ENCODE results near the gene DNAH3. TPM values are rescaled to one million over a fixed set of nuclear protein-coding genes. Genes with fewer than 3 reads are reported as not detected.

DNAH3 gene
- total RNA-seq, 1 donor, result not detected

GRCh38 chr16:20925751-20926150 is 224.9 kb downstream of the DNAH3 start:
- H4K20me1 ChIP-seq (ENCODE audit: insufficient read depth, low read length), result no peaks in the 10 kb centered on the region
- no peak for DNase-seq (ENCODE audit: insufficient read length, low spot score, missing footprints)
- peaks cover 3% of the 10 kb centered on the region for H3K36me3 ChIP-seq (ENCODE audit: insufficient read depth, low read length)
- no peaks in the 10 kb centered on the region for H3K27me3 ChIP-seq (ENCODE audit: insufficient read depth, low read length)
- H3K4me1 ChIP-seq (ENCODE audit: insufficient read depth, low read length), result no peaks in the 10 kb centered on the region
- H3K4me3 ChIP-seq (ENCODE audit: insufficient read depth, low read length), result no peak overlapping the region
- no peaks in the 10 kb centered on the region for H3K9me3 ChIP-seq (ENCODE audit: low read depth, low read length)
- H2AFZ ChIP-seq (ENCODE audit: low read length), result no peak overlapping the region
- no peak overlapping the region for H3K4me2 ChIP-seq (ENCODE audit: insufficient read depth, low read length)
- no peak overlapping the region for H3K27ac ChIP-seq (ENCODE audit: low read depth, low read length)
- TF ChIP-seq, protein P1, sequence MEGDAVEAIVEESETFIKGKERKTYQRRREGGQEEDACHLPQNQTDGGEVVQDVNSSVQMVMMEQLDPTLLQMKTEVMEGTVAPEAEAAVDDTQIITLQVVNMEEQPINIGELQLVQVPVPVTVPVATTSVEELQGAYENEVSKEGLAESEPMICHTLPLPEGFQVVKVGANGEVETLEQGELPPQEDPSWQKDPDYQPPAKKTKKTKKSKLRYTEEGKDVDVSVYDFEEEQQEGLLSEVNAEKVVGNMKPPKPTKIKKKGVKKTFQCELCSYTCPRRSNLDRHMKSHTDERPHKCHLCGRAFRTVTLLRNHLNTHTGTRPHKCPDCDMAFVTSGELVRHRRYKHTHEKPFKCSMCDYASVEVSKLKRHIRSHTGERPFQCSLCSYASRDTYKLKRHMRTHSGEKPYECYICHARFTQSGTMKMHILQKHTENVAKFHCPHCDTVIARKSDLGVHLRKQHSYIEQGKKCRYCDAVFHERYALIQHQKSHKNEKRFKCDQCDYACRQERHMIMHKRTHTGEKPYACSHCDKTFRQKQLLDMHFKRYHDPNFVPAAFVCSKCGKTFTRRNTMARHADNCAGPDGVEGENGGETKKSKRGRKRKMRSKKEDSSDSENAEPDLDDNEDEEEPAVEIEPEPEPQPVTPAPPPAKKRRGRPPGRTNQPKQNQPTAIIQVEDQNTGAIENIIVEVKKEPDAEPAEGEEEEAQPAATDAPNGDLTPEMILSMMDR (IDR thresholded peaks at IDR 0.05; ENCODE audit: extremely low read depth, low read depth, low read length), result no peak
- no peaks in the 10 kb centered on the region for H3K79me2 ChIP-seq (ENCODE audit: insufficient read depth, low read length)

- peaks cover 4% of the 10 kb centered on the region for H3K4me1 ChIP-seq (ENCODE audit: insufficient read depth, low read length)
- H4K20me1 ChIP-seq (ENCODE audit: insufficient read depth, low read length), result no peaks in the 10 kb centered on the region
- H3K27me3 ChIP-seq (ENCODE audit: insufficient read depth, low read length), result no peaks in the 10 kb centered on the region
- H3K9me3 ChIP-seq (ENCODE audit: low read depth, low read length), result no peaks in the 10 kb centered on the region
- TF ChIP-seq, protein P1 (IDR thresholded peaks at IDR 0.05; ENCODE audit: extremely low read depth, low read depth, low read length), result no peak
- no peak overlapping the region for H3K4me3 ChIP-seq (ENCODE audit: insufficient read depth, low read length)
- no peak overlapping the region for H3K27ac ChIP-seq (ENCODE audit: low read depth, low read length)
- H3K36me3 ChIP-seq (ENCODE audit: insufficient read depth, low read length), result peaks cover 3% of the 10 kb centered on the region
- no peak overlapping the region for H3K4me2 ChIP-seq (ENCODE audit: insufficient read depth, low read length)
- no peak overlapping the region for H2AFZ ChIP-seq (ENCODE audit: low read length)
- no peak for DNase-seq (ENCODE audit: insufficient read length, low spot score, missing footprints)
- H3K79me2 ChIP-seq (ENCODE audit: insufficient read depth, low read length), result no peaks in the 10 kb centered on the region
Measured at GRCh38 chr16:20923876-20924275, 226.8 kb downstream of the DNAH3 start.

GRCh38 chr16:20920799-20921198 is 229.8 kb downstream of the DNAH3 start:
- Histone ChIP-seq H2AFZ (ENCODE audit: low read length) (no peak overlapping the region), H3K4me3 (ENCODE audit: insufficient read depth, low read length) (no peak overlapping the region), H3K27me3 (ENCODE audit: insufficient read depth, low read length) (no peaks in the 10 kb centered on the region), H3K27ac (ENCODE audit: low read depth, low read length) (no peak overlapping the region), H3K36me3 (ENCODE audit: insufficient read depth, low read length) (peaks cover 3% of the 10 kb centered on the region), H3K4me2 (ENCODE audit: insufficient read depth, low read length) (no peak overlapping the region), H3K4me1 (ENCODE audit: insufficient read depth, low read length) (peaks cover 10% of the 10 kb centered on the region), H3K9me3 (ENCODE audit: low read depth, low read length) (no peaks in the 10 kb centered on the region), H4K20me1 (ENCODE audit: insufficient read depth, low read length) (no peaks in the 10 kb centered on the region), H3K79me2 (ENCODE audit: insufficient read depth, low read length) (no peaks in the 10 kb centered on the region)
- no peak for DNase-seq (ENCODE audit: insufficient read length, low spot score, missing footprints)
- TF ChIP-seq, protein P1 (IDR thresholded peaks at IDR 0.05; ENCODE audit: extremely low read depth, low read depth, low read length), result no peak

- Histone ChIP-seq H3K36me3 (ENCODE audit: insufficient read depth, low read length) (peaks cover 3% of the 10 kb centered on the region), H3K4me2 (ENCODE audit: insufficient read depth, low read length) (no peak overlapping the region), H3K27me3 (ENCODE audit: insufficient read depth, low read length) (no peaks in the 10 kb centered on the region), H3K27ac (ENCODE audit: low read depth, low read length) (no peak overlapping the region), H3K79me2 (ENCODE audit: insufficient read depth, low read length) (no peaks in the 10 kb centered on the region), H3K4me3 (ENCODE audit: insufficient read depth, low read length) (no peak overlapping the region), H3K9me3 (ENCODE audit: low read depth, low read length) (no peaks in the 10 kb centered on the region), H2AFZ (ENCODE audit: low read length) (no peak overlapping the region), H4K20me1 (ENCODE audit: insufficient read depth, low read length) (no peaks in the 10 kb centered on the region), H3K4me1 (ENCODE audit: insufficient read depth, low read length) (peaks cover 10% of the 10 kb centered on the region)
- TF ChIP-seq, protein P1 (IDR thresholded peaks at IDR 0.05; ENCODE audit: extremely low read depth, low read depth, low read length), result no peak
- DNase-seq (ENCODE audit: insufficient read length, low spot score, missing footprints), result no peak
Measured at GRCh38 chr16:20920091-20920490, 230.6 kb downstream of the DNAH3 start.

Data from osteoblast (primary cell).